Measurements from ENCODE around the gene DCPS. TPM values are rescaled to one million over a fixed set of nuclear protein-coding genes. Genes with fewer than 3 reads are reported as not detected.
A peak's percentile ranks its signal among the peaks of the same experiment; 100 is the strongest.

DCPS gene
- total and polyA plus RNA-seq, 8 donors = 16.4 to 24.4 (median 21.5) TPM

DNA sequence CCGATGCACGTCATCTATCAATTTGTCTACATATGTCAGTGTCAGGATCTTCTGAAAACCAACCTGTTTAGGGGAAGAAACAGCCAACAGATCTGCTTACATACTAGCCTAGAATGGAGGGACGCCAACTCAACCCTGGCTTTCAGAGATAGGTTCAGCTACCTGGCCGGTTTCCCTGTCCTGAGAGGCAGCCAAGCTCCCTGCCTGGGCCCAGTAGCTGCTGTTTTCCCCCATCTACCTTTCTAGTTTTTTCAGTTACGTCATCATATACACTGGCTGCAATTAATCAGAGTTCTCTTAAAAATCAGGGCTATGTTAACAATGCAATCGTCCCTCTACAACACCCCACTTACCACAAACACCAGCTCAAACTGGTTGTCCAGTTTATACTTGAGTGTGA, 36.2 kb upstream of the DCPS start:
- TF ChIP-seq CTCF (IDR thresholded peaks at IDR 0.05) = no peak
- peaks cover 3 to 27% of the 10 kb centered on the region in 2 donors for H3K4me1 ChIP-seq
- H3K27ac ChIP-seq = peak overlapping the region; percentile 87 to 93
- H3K9me3 ChIP-seq = no peaks in the 10 kb centered on the region
- H3K36me3 ChIP-seq = peaks cover 0 to 47% of the 10 kb centered on the region in 2 donors
- intact Hi-C loops (cut with DNase I) = no loop called here
- H3K4me3 ChIP-seq = peak overlapping the region; percentile 81 to 83
- peak; percentile 0 for ATAC-seq
- no peak for DNase-seq
- H3K27me3 ChIP-seq = no peaks in the 10 kb centered on the region

- Histone ChIP-seq H3K9me3 (no peaks in the 10 kb centered on the region), H3K4me1 (peaks cover 3 to 27% of the 10 kb centered on the region in 2 donors), H3K36me3 (peaks cover 0 to 47% of the 10 kb centered on the region in 2 donors), H3K27ac (peak overlapping the region; percentile 87 to 93), H3K27me3 (no peaks in the 10 kb centered on the region), H3K4me3 (peak overlapping the region; percentile 81 to 83)
- ATAC-seq (peak; percentile 21), DNase-seq (no peak)
- intact Hi-C loops (cut with DNase I) = no loop called here
- TF ChIP-seq CTCF (IDR thresholded peaks at IDR 0.05) = no peak
Observed at GRCh38 chr11:126268361-126268707, 35.5 kb upstream of the DCPS start.

- TF ChIP-seq CTCF (IDR thresholded peaks at IDR 0.05) = peak in 1 of 2 donors; percentile 8
- intact Hi-C loops (cut with DNase I) = no loop called here
Observed at GRCh38 chr11:126268708-126269579, 34.9 kb upstream of the DCPS start, which contains the start of the genes FOXRED1 and SRPRA. FOXRED1 (plus strand) TSS chr11:126269154; CDS start chr11:126269207, 53 bp downstream. SRPRA (minus strand) TSS chr11:126268895; CDS start chr11:126268804, 91 bp downstream.

DNA sequence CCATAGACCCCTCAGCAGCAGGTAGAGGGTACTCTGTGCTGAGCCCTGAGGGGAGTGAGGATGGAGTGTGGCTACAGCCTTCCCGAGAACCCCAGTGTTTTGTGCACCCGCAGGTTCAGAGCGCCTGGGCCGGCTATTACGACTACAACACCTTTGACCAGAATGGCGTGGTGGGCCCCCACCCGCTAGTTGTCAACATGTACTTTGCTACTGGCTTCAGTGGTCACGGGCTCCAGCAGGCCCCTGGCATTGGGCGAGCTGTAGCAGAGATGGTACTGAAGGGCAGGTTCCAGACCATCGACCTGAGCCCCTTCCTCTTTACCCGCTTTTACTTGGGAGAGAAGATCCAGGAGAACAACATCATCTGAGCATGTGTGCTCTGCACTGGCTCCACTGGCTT, 26.5 kb upstream of the DCPS start:
- Histone ChIP-seq H3K4me3 (no peak overlapping the region), H3K27me3 (no peaks in the 10 kb centered on the region), H3K4me1 (peaks cover 8 to 22% of the 10 kb centered on the region in 2 donors), H3K9me3 (no peaks in the 10 kb centered on the region), H3K27ac (no peak overlapping the region), H3K36me3 (peaks cover 3 to 49% of the 10 kb centered on the region in 2 donors)
- no peak for TF ChIP-seq CTCF (IDR thresholded peaks at IDR 0.05)
- DNase-seq (no peak), ATAC-seq (no peak)
- intact Hi-C loops (cut with DNase I) = no loop called here

More at GRCh38 chr11:126268708-126269579, 34.9 kb upstream of the DCPS start, which contains the start of the genes FOXRED1 and SRPRA:
- H3K4me1 ChIP-seq = peaks cover 3 to 27% of the 10 kb centered on the region in 2 donors
- no peaks in the 10 kb centered on the region for H3K27me3 ChIP-seq
- ATAC-seq (peak; percentile 99), DNase-seq (peak; percentile 98 to 100 (median 99))
- peak within 1 kb of the TSS; percentile 87 to 93 for H3K27ac ChIP-seq
- no peaks in the 10 kb centered on the region for H3K9me3 ChIP-seq
- H3K4me3 ChIP-seq = peak within 1 kb of the TSS; percentile 81 to 83
- H3K36me3 ChIP-seq = peaks cover 3 to 47% of the 10 kb centered on the region in 2 donors

- Histone ChIP-seq H3K9me3 (no peaks in the 10 kb centered on the region), H3K4me3 (no peak overlapping the region), H3K27ac (no peak overlapping the region), H3K4me1 (peaks cover 10 to 27% of the 10 kb centered on the region in 2 donors), H3K36me3 (peaks cover 3 to 47% of the 10 kb centered on the region in 2 donors), H3K27me3 (no peaks in the 10 kb centered on the region)
- intact Hi-C loops (cut with DNase I) = no loop called here
- TF ChIP-seq CTCF (IDR thresholded peaks at IDR 0.05) = no peak
- ATAC-seq (no peak), DNase-seq (no peak)
Observed at GRCh38 chr11:126277780-126278179, 26.1 kb upstream of the DCPS start.

All from left lung (tissue), 10 donors.